Ectodermal cell (in vitro differentiated cells): Measurements from ENCODE around the gene PITPNM2.

Experiments
- H3K27ac ChIP-seq: 2 replicates; pipeline ENCODE4 v1.7.0; 2013; ENCODE audit warnings: mild to moderate bottlenecking, low read depth, low read length; ENCODE audit not compliant: insufficient read depth, poor library complexity, severe bottlenecking
- H3K27me3 ChIP-seq: 2 replicates; pipeline ENCODE4 v1.7.0; 2013; ENCODE audit warnings: mild to moderate bottlenecking, low read length; ENCODE audit not compliant: insufficient read depth, control insufficient read depth, poor library complexity, severe bottlenecking
- H3K36me3 ChIP-seq: one replicate; pipeline ENCODE4 v1.7.0; 2013; ENCODE audit warnings: low read length; ENCODE audit not compliant: control insufficient read depth, insufficient read depth
- H3K4me1 ChIP-seq: one replicate; pipeline ENCODE4 v1.7.0; 2013; ENCODE audit warnings: low read length; ENCODE audit not compliant: control insufficient read depth, insufficient read depth
- H3K4me3 ChIP-seq: 2 replicates; pipeline ENCODE4 v1.7.0; 2013; ENCODE audit warnings: low read depth, low read length, control low read depth; ENCODE audit not compliant: insufficient read depth
- H3K9me3 ChIP-seq: 2 replicates; pipeline ENCODE4 v1.7.0; 2013; ENCODE audit warnings: mild to moderate bottlenecking, low read length, moderate library complexity; ENCODE audit not compliant: control insufficient read depth
- WGBS, 2 experiments: methylation state at CpG; one replicate each; pipeline ENCODE4 v1.1.7; 2013; ENCODE audit warnings: missing lambda C conversion rate in 2 of 2; 5-methylcytosine and 5-hydroxymethylcytosine counted together

The PITPNM2 gene

GRCh38 chr12:123163227-123163626 lies 12.3 kb upstream of the PITPNM2 start:
- no peak overlapping the region for H3K4me3 ChIP-seq
- H3K9me3 ChIP-seq: no peaks in the 10 kb centered on the region
- no peaks in the 10 kb centered on the region for H3K4me1 ChIP-seq
- no peaks in the 10 kb centered on the region for H3K27me3 ChIP-seq
- H3K36me3 ChIP-seq: peaks cover 23% of the 10 kb centered on the region
- no peak overlapping the region for H3K27ac ChIP-seq
- 94 to 100% methylated on average over 2 of the region's 3 CpGs for WGBS, 2 experiments

GRCh38 chr12:123160801-123161487 lies 10.1 kb upstream of the PITPNM2 start:
- 85 to 86% methylated on average over 10 to 11 of the region's 11 CpGs for WGBS, 2 experiments
- Histone ChIP-seq H3K27ac (no peak overlapping the region), H3K9me3 (no peaks in the 10 kb centered on the region), H3K27me3 (no peaks in the 10 kb centered on the region), H3K4me3 (no peak overlapping the region), H3K4me1 (no peaks in the 10 kb centered on the region), H3K36me3 (peaks cover 18% of the 10 kb centered on the region)

- Histone ChIP-seq H3K27ac (no peak overlapping the region), H3K27me3 (peaks cover 29% of the 10 kb centered on the region), H3K4me1 (no peaks in the 10 kb centered on the region), H3K9me3 (no peaks in the 10 kb centered on the region), H3K36me3 (peaks cover 5% of the 10 kb centered on the region), H3K4me3 (no peak overlapping the region)
- WGBS, 2 experiments: 16 to 27% methylated on average over 1 to 2 of the region's 2 CpGs
Observed at GRCh38 chr12:123153906-123154305, 3.0 kb upstream of the PITPNM2 start.

- WGBS, 2 experiments: 86 to 87% methylated on average over 3 of the region's 3 CpGs
- H3K4me1 ChIP-seq: no peaks in the 10 kb centered on the region
Observed at GRCh38 chr12:123152833-123153232, 1.9 kb upstream of the PITPNM2 start.

GRCh38 chr12:123151457-123152454 lies 866 bp upstream of the PITPNM2 start:
- H3K27me3 ChIP-seq: peaks cover 46% of the 10 kb centered on the region
- no peaks in the 10 kb centered on the region for H3K4me1 ChIP-seq
- peak overlapping the region; percentile 51 for H3K4me3 ChIP-seq
- H3K9me3 ChIP-seq: no peaks in the 10 kb centered on the region
- WGBS, 2 experiments: 38 to 40% methylated on average over 46 of the region's 46 CpGs
- H3K36me3 ChIP-seq: peaks cover 5% of the 10 kb centered on the region
- H3K27ac ChIP-seq: no peak overlapping the region

More at GRCh38 chr12:123152833-123153232, 1.9 kb upstream of the PITPNM2 start:
- H3K27me3 ChIP-seq: peaks cover 40% of the 10 kb centered on the region
- no peak overlapping the region for H3K27ac ChIP-seq
- H3K36me3 ChIP-seq: peaks cover 5% of the 10 kb centered on the region
- H3K4me3 ChIP-seq: no peak overlapping the region
- no peaks in the 10 kb centered on the region for H3K9me3 ChIP-seq

GRCh38 chr12:123150275-123150743 lies 581 bp downstream of the PITPNM2 start:
- Histone ChIP-seq H3K4me3 (peak overlapping the region; percentile 38), H3K36me3 (peaks cover under 1% of the 10 kb centered on the region), H3K4me1 (no peaks in the 10 kb centered on the region), H3K27me3 (peaks cover 47% of the 10 kb centered on the region), H3K9me3 (no peaks in the 10 kb centered on the region), H3K27ac (no peak overlapping the region)
- WGBS, 2 experiments: 1% methylated on average over 54 of the region's 54 CpGs

GRCh38 chr12:123149501-123150274 lies 1.2 kb downstream of the PITPNM2 start:
- H3K27ac ChIP-seq: no peak overlapping the region
- 39 to 45% methylated on average over 22 of the region's 22 CpGs for WGBS, 2 experiments

GRCh38 chr12:123149088-123149487 lies 1.8 kb downstream of the PITPNM2 start:
- H3K9me3 ChIP-seq: no peaks in the 10 kb centered on the region
- no peak overlapping the region for H3K27ac ChIP-seq
- H3K4me1 ChIP-seq: no peaks in the 10 kb centered on the region
- WGBS, 2 experiments: 83 to 88% methylated on average over 3 of the region's 3 CpGs
- H3K4me3 ChIP-seq: no peak overlapping the region
- no peaks in the 10 kb centered on the region for H3K36me3 ChIP-seq
- peaks cover 47% of the 10 kb centered on the region for H3K27me3 ChIP-seq

More at GRCh38 chr12:123149501-123150274, 1.2 kb downstream of the PITPNM2 start:
- Histone ChIP-seq H3K9me3 (no peaks in the 10 kb centered on the region), H3K4me1 (no peaks in the 10 kb centered on the region), H3K27me3 (peaks cover 47% of the 10 kb centered on the region), H3K4me3 (peak overlapping the region; percentile 38), H3K36me3 (no peaks in the 10 kb centered on the region)

- no peaks in the 10 kb centered on the region for H3K4me1 ChIP-seq
- H3K27ac ChIP-seq: no peak overlapping the region
- H3K4me3 ChIP-seq: no peak overlapping the region
- WGBS, 2 experiments: 76 to 79% methylated on average over 5 of the region's 5 CpGs
- no peaks in the 10 kb centered on the region for H3K36me3 ChIP-seq
- no peaks in the 10 kb centered on the region for H3K9me3 ChIP-seq
- peaks cover 47% of the 10 kb centered on the region for H3K27me3 ChIP-seq
Observed at GRCh38 chr12:123148655-123149054, 2.2 kb downstream of the PITPNM2 start.
